ENCODE measurements around the gene PHOSPHO1.

PHOSPHO1 gene

DNA sequence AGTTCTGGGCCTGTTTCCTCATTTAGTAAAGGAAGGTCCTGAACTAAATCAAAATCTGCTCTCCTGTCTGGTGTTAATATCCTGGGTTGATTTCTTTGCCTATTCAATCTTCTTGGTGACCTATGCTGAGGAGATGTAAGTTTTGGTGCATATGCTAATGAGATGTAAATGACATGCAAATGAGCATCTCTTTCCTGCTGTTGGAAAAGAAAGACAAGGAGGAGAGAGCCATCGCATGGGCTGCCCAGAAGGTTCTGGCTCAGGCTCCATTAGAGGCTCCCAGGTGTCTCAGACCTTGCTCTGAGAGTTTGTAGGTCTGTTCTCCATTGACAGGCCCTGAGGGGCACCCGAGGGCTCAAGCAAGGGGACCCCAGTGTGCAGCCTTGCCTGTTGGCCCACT, 16.7 kb downstream of the PHOSPHO1 start:
- TF ChIP-seq, protein P1, sequence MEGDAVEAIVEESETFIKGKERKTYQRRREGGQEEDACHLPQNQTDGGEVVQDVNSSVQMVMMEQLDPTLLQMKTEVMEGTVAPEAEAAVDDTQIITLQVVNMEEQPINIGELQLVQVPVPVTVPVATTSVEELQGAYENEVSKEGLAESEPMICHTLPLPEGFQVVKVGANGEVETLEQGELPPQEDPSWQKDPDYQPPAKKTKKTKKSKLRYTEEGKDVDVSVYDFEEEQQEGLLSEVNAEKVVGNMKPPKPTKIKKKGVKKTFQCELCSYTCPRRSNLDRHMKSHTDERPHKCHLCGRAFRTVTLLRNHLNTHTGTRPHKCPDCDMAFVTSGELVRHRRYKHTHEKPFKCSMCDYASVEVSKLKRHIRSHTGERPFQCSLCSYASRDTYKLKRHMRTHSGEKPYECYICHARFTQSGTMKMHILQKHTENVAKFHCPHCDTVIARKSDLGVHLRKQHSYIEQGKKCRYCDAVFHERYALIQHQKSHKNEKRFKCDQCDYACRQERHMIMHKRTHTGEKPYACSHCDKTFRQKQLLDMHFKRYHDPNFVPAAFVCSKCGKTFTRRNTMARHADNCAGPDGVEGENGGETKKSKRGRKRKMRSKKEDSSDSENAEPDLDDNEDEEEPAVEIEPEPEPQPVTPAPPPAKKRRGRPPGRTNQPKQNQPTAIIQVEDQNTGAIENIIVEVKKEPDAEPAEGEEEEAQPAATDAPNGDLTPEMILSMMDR (IDR thresholded peaks at IDR 0.05; ENCODE audit: control insufficient read depth, insufficient read depth, low read depth, low read length, missing control alignments): no peak
- DNase-seq (ENCODE audit: low read depth): no peak
- H3K4me3 ChIP-seq (ENCODE audit: control insufficient read depth, low read depth, low read length): no peak overlapping the region

DNA sequence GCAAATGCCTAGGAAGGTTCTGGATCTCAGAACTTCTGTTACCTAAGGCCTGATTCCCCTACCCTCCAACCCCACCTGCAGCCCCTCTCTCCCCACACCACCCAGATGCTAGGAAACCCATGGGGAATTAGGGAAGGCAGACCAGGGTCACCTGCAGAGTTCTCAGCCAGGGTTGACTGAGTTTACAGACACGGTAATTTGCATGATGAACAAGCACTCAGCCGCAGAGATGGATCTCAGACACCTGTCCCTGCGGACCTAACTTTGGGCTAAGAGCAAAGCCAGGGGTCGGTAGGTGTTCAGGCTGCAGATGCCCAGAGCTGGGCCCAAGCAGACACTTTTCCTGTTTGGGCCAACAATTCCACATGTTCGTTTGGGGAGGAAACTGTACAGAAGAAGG, 17.2 kb downstream of the PHOSPHO1 start:
- no peak overlapping the region for H3K4me3 ChIP-seq (ENCODE audit: control insufficient read depth, low read depth, low read length)
- DNase-seq (ENCODE audit: low read depth): no peak
- TF ChIP-seq, protein P1 (IDR thresholded peaks at IDR 0.05; ENCODE audit: control insufficient read depth, insufficient read depth, low read depth, low read length, missing control alignments): no peak

DNA sequence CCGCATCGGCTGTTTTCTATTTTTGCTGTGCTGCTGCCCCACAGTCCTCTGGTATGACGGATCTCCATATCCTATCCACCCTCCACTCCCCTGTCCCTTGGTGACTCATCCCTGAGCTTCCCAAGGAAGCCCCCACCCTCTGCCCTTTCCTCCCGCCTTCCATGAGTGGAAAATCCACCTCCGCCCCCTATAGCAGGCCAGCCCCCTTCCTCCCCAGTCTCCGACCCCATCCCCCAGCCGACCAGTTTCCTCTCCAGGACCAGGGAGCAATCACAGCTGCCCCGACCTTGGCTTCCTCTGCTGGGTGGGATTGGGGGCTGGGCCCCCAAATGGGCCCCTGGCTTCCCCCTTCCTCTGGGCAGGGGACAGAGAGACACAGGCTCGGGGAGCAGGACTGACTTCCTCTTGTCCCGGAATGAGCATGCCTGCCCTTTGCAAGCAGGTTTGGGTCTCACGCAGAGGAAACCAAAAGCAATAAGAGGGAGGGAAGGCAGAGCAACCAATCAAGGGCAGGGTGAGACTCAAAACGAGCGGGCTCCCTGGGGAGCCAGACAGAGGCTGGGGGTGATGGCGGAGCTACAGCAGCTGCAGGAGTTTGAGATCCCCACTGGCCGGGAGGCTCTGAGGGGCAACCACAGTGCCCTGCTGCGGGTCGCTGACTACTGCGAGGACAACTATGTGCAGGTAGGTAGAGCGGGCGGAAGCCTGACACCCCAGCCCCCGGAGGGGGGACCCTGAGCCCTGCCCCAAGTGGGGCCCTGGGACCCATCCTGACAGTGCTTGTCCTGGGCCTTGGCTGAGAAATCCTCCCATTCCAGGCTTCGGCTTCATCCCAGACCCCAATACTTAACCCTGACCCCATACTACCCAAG, 20.2 kb downstream of the PHOSPHO1 start, which contains the start of the genes ABI3 and GNGT2:
ABI3 (plus strand) TSS at position 550 of the 872 bp plus-strand sequence; CDS start at position 568, 18 bp downstream.
GNGT2 (minus strand) TSS at position 417 of the 872 bp plus-strand sequence. CDS start 3,152 bp downstream, outside the sequence.
- no peak for DNase-seq (ENCODE audit: low read depth)
- no peak within 1 kb of the TSS for H3K4me3 ChIP-seq (ENCODE audit: control insufficient read depth, low read depth, low read length)
- TF ChIP-seq, protein P1 (IDR thresholded peaks at IDR 0.05; ENCODE audit: control insufficient read depth, insufficient read depth, low read depth, low read length, missing control alignments): no peak

DNA sequence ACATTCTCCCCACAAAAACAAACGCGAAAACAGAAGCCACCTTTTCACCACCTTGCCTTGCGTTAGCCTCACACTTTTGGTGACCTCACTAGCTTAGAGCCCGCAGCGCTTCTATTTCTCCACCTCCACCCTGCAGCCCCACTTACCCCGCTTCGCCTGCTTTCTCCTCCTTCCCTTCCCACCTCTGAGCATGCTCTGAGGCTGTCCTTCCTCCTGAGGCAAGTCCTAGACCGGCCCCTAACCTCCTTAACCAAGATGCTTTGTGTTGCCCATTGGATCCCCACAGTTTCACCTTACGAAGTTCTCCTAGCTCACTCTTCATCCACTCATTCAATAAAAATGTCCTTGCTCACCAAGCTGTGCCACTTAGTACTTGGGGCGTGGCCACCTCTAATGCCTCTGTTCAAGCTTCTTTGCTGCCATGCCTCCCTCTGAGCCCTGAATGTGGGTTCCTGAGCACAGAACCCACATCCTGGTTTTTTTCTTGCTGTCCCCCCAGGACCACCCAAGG, 21.5 kb downstream of the PHOSPHO1 start:
- no peak for DNase-seq (ENCODE audit: low read depth)
- TF ChIP-seq, protein P1 (IDR thresholded peaks at IDR 0.05; ENCODE audit: control insufficient read depth, insufficient read depth, low read depth, low read length, missing control alignments): no peak
- no peak overlapping the region for H3K4me3 ChIP-seq (ENCODE audit: control insufficient read depth, low read depth, low read length)

DNA sequence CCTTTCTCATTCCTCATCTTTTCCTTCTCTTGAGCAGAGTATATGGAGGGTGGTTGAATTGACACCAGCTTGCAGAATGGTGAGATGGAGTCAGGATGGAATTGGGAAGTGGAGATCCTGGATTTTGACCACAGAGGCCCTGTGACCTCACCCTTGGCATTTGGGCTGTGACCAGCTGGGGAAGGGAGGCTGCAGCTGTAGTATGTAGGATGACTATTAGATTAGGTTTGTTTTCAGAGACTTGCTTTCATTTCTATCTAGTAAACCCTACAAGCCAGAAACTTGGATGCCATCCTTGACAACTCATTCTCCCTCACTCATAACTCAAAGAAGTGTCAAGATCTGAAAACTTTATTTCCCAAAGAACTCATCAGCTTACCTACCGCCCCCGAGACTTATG, 26.1 kb downstream of the PHOSPHO1 start:
- no peak for DNase-seq (ENCODE audit: low read depth)
- TF ChIP-seq, protein P1 (IDR thresholded peaks at IDR 0.05; ENCODE audit: control insufficient read depth, insufficient read depth, low read depth, low read length, missing control alignments): no peak
- no peak overlapping the region for H3K4me3 ChIP-seq (ENCODE audit: control insufficient read depth, low read depth, low read length)

GRCh38 chr17:49203796-49204195, 26.8 kb downstream of the PHOSPHO1 start:
- TF ChIP-seq, protein P1 (IDR thresholded peaks at IDR 0.05; ENCODE audit: control insufficient read depth, insufficient read depth, low read depth, low read length, missing control alignments): no peak
- H3K4me3 ChIP-seq (ENCODE audit: control insufficient read depth, low read depth, low read length): no peak overlapping the region
- no peak for DNase-seq (ENCODE audit: low read depth)

Measured in AG09309 (cell line).